ENCODE measurements around the gene TGIF2. TPM values are rescaled to one million over a fixed set of nuclear protein-coding genes. Genes with fewer than 3 reads are reported as not detected.
"Not testable (repeated sequence)": the region's sequence is repeated elsewhere in the genome, so short reads cannot be mapped to it uniquely, and the experiment has no call there.

Gene TGIF2
- total RNA-seq, 1 donor from 2014 or later, result 33.0 TPM

DNA sequence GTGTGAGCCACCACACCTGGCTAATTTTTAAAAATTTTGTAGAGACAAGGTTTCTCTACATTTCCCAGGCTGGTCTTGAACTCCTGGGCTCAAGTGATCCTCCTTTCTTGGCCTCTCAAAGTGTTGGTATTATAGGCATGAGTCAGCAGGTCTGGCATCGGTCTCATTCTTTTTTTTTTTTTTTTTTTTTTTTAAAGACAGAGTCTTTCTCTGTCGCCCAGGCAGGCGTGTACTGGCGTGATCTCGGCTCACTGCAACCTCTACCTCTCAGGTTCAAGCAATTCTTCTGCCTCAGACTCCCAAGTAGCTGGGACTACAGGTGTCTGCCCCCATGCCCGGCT lies 35.0 kb downstream of the TGIF2 start:
- intact Hi-C loops (cut with micrococcal nuclease), result loop anchor here (5.0 kb wide), 1 partner anchor 34 kb away; no protein-coding TSS in a partner anchor

DNA sequence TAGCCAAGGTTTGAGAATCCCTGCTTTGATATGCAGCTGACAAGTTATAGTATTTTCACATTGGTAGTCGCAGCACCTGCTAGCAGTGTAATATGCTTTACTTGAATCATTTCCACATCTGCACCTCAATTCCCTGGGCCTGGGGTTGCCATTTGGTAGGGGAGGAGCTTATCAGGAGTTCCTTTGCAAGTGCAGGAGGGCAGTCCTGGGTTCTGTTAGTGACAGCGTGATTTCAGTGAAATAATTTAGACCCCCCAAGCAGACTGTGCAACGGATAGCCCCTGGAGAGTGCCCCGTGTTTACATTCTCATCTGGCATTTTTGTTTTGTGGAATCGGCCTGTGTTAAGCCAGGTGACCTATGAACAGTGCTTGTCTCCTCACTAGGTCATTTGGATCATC lies 38.2 kb downstream of the TGIF2 start:
- intact Hi-C loops (cut with micrococcal nuclease), result loop anchor here (1.0 to 2.0 kb wide), 2 partner anchors 121 to 143 kb away; no protein-coding TSS in a partner anchor

DNA sequence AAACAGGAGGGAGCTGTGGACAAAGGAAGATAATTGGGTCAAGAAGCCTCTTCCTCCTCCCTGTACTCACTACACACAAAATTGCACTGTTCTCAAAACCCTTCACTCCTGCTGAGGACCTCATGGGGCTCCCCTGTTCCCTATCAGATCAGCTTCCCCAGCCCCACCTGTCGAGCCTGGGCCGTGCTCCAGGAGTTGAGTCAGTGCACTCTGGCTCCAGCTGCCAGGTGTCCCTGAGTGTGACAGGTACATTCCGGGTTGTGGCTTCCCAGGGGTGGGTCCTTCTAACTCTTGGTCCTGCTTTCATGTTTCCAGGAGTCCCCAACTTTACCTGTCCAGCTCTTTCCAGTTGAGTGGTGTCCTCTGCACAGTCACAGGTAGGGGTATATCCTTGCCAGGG lies 40.6 kb downstream of the TGIF2 start:
- intact Hi-C loops (cut with micrococcal nuclease), result loop anchor here (2.0 kb wide), 1 partner anchor 119 kb away; no protein-coding TSS in a partner anchor

DNA sequence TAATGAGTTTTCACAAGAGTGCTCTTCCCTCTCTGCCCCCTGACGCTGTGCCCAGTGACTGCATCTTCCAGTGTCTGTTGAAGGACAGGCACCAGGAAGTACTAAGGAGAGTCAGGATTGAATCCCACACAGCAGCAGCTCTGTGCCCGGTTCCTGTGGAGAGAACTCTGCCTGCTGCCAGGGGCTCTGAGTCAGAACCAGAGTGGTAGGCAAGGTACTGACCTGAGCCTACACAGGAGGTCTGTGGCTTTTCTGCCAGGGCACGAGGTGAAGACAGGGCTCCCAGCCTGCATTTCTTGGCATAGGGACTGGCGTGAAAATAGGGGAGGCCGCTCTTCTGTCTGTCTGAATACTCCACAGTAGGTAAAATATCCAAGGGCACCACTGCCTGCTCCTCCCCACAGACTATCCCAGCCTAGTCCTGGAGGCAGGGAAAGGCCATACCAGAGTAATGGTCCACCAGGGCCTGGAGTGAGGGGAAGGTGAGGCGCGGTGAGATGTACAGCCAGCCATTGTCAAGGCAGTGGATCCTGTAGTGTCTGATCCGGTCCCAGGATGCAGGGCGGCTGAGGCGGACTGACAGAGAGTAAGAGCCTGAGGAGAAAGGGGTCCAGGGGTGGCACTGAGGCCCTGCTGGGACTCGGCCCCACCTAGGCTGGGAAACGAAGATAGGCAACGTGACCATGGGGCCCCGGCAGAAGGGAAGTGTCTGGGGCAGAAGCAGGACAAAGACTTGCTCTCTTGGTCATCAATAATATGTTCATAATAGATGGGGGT lies 41.6 kb downstream of the TGIF2 start:
- intact Hi-C loops (cut with micrococcal nuclease), result no loop called here

DNA sequence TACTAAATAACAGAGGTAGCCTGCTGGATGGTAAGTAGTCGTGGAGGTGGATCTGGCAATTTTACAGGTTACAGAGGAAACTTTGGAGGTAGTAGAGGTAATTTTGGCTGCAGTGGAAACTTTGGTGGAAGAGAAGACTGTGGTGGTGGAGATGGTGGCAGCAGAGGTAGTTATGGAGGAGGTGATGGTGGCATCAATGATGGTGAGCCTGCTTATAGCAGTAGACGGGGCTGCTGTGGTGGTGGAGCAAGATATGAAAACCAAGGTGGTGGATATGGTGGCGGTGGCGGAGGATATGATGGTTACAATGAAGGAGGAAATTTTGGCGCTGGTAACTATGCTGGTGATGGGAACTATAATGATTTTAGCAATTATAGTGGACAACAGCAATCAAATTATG lies 47.5 kb downstream of the TGIF2 start:
- intact Hi-C loops (cut with micrococcal nuclease), result no loop called here

DNA sequence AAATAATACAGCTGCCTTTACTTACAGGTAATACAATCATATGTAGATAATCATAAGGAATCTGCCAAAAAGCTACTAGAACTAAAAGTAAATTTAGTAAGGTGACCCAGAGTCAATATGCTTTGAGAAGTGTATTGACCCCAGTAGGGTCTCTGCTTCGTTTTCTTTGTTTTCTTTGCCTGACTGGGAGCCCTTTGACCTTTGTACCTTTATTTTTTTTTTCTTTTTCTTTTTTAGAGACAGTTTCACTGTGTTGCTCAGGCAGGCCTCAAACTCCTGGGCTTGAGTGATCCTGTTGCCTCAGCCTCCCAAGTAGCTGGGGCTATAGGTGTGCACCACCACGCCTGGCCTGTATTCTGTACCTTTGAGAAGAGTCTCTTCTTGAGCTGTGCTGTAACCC lies 50.0 kb downstream of the TGIF2 start:
- intact Hi-C loops (cut with micrococcal nuclease), result no loop called here

DNA sequence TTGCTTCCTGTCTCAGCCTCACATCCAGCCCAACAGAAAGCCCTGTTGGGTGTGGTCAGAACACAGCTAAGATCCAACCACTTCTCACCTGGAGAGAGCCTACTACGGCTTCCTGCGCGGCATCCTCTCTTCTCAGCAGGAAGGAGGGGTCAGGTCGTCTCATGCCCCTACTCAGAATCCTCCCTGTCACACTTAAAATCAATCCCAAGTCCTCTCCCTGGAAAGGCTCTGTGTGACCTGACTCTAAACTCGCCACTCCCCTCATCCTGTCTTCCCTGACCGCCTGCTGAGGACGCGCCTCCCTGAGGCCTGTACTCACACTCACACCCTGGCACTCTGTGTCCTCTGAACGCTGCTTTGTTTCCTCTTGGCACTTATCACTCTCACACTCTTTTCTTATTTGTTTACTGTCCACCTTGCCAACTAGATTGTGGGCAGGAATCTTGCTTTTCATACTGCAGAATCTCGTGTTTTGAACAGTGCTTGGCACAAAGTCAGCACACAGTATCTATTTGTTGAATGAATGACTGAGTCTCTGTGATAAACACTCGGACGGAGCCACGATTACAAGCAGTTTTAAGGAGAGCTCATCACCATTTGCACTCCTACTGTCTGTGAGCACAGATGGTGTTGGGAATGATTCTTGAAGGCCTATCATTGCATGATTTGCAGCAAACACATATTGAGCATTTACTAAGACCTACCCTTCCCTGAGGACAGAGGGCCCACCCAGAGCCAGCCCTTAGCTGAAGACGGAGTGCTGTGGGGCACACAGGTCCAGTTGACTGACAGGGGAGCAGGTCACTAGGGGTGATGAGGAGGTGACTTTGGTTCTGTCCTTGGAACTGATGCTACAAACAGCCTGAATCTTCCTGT lies 50.9 kb downstream of the TGIF2 start:
- intact Hi-C loops (cut with micrococcal nuclease), result no loop called here

DNA sequence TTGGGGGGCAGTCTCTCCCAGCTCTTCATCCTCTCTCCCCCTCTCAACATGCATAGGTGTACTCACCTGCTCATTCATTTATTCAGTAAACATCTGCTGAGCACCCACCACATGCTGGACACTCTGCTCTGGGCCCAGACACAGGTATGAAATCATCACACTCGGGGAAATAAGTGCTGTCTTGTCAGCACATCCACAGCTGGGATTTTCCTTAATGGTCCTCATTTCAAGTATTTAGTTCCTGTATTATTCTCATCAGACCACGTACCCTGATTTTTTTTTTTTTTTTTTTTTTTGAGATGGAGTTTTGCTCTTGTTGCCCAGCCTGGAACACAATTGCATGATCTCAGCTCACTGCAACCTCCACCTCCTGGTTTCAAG lies 51.5 kb downstream of the TGIF2 start:
- intact Hi-C loops (cut with micrococcal nuclease), result no loop called here

DNA sequence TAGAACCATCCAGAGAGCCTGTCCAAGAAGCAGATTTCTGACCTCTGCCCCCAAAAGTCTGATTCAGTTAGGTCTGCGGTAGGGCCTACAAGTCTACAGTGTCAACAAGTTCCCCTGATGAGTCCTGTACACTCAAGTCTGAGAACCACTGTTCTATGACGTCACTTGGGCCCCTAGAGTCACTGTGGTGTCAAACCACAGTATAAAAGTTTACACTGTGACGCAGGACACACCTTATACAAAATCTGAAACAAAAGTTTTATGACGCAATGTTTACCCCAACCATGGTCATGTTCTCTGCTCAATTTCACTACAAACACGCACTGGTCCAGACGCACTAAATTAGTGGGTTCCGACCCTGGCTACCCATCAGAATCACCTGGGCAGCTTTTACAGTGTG lies 54.7 kb downstream of the TGIF2 start:
- intact Hi-C loops (cut with micrococcal nuclease), result no loop called here

DNA sequence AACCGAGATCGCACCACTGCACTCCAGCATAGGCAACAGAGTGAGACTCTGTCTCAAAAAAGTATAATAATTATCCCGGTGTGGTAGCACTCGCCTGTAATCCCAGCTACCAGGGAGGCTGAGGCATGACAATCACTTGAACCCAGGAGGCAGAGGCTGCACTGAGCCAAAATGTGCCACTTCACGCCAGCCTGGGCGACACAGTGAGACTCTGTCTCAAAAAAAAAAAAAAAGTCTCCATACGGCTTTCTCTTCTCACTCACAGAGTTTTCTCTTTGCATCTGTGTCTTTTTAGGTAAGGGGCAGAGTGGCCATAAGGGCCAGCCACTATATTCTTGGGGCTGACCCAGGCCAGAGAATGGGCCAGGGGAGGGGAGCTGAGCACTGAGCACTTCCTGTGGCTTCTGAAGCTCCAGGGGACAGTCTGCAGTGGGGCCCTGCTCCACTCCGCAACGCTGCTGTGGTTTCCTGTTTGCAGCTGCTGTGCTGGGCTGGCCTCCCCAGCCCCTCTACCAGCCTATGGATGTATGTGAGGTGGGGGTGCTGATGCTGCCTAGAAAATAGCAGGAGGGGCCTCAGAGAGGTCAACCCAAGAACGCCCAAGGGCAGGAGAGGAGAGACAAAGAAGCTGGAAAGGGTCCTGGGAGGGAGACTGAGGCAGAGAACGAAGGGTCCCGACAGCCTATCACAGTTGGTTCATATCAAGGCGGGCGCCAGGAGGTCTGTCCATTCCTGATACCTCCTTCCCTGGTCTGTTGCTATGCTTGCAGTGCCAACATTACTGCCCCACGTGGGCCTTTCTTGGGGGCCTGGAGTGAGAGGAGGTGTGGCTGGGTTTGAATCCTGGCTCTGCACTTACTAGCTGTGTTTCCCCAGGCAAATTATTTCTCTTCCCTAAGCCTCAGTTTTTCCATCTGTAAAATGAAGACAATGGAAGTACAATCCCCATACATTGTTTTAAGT lies 56.6 kb downstream of the TGIF2 start:
- intact Hi-C loops (cut with micrococcal nuclease), result loop anchor here (2.0 kb wide), 1 partner anchor 15 kb away; no protein-coding TSS in a partner anchor

DNA sequence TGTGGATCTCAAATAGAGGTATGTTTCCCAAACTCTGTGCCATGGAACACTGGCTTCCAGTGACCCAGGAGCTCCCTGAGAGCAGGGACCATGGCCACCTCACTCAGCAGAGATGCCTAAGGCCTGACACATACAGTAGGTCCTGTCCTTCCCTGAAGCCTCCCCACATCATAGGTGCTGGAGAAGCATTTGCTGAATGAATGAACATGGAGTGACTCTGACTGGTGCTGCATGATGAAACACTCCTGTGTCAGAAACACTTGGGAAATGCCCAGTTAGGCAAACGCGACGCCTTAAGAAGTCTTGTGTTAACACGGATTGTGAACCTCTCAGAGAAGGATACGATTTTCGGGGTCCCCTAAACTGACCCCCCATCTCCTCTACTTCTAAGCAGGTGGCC lies 58.2 kb downstream of the TGIF2 start:
- intact Hi-C loops (cut with micrococcal nuclease), result loop anchor here (2.0 kb wide), 1 partner anchor 13 kb away; no protein-coding TSS in a partner anchor

DNA sequence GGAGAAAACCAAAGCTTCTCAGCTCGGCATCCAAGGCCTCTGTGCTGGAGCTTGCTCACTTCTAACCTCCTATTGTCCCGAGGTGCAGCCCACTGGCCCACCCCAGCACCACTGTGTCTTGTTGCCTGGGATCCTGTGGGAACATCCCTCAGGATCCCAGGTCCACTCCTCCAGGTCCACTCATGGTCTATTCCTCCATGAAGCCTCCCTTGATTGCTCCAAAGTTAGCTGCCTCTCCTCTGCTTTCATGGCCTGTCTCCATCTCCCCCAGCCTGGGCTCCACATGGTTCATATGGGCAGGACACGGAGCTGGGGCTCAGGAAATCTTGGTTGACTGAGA lies 58.7 kb downstream of the TGIF2 start:
- intact Hi-C loops (cut with micrococcal nuclease), result no loop called here

DNA sequence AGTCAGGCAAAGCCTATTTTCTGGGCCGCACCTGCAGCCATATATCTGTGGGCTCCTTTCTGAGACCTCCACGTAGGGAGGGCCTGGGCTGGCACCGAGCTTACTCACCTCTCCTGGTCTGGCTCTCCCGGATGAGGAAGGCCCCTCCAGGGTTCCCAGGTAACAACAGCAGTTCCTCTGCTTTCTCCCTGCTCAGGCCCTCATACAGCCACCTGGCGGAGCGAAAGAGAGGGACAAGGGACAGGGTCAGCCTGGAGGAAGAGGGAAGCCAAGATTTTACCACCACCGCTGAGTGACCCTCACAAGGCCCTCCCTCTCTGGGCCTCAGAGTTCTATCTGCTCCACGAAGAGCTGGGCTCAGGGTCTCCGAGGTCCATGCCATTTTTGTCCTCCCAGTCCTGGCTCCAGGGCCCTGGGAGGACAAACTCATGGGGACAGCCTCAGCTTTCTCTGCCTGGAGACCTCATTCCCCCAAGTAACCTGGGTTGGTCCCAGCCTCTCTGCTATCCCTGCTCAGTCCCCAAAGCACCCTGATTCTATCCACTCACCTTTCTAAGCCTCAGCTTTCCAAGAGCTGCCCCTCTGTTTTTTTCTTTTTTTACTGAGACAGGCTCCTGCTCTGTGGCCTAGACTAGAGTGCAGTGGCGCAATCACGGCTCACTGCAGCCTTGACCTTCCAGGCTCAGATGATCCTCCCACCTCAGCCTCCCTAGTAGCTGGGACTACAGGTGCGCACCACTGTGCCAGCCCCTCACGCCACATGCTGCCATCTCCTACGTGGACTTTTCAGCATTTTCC lies 59.3 kb downstream of the TGIF2 start:
- intact Hi-C loops (cut with micrococcal nuclease), result no loop called here

DNA sequence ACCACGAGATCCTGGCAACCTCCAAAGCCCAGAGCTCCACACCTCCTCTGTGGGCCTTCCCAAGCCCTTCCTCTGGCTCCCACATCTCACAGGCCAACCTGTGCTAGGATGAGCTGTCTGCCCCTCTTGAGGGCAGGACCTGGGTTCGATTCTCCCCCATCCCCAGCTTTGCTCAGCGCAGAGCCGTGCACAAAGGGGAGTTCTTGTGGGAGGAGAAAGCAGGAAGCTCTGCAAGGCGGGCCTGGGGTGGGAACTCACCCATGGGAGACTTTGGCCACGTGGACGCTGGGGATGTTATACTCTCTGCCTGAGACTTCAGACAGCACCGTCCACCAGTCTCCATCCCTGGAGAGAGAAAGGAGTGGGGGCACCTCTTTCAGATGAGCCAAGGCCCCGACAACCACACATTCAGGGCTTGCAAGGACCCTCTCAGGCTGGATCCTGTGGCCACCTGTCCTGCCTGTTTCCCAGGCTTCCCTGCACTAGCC lies 59.9 kb downstream of the TGIF2 start:
- intact Hi-C loops (cut with micrococcal nuclease), result no loop called here

DNA sequence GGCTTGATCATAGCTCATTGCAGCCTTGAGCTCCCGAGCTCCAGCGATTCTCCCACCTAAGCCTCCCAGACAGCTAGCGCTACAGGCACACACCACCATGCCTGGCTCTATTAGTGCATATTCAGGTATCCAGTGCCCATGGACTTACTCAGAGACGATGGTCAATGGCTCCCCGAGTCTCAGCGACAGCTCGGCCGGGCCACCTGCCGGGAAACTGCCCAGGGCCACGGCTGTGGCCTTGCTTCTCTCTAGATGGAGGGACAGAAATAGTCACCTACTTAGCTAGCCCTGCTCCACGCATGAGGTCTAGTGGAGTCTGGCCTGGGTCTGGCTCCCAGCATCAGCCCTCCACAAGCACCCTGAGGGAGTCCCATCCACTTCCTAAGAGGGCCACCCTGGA lies 60.9 kb downstream of the TGIF2 start:
- intact Hi-C loops (cut with micrococcal nuclease), result no loop called here

DNA sequence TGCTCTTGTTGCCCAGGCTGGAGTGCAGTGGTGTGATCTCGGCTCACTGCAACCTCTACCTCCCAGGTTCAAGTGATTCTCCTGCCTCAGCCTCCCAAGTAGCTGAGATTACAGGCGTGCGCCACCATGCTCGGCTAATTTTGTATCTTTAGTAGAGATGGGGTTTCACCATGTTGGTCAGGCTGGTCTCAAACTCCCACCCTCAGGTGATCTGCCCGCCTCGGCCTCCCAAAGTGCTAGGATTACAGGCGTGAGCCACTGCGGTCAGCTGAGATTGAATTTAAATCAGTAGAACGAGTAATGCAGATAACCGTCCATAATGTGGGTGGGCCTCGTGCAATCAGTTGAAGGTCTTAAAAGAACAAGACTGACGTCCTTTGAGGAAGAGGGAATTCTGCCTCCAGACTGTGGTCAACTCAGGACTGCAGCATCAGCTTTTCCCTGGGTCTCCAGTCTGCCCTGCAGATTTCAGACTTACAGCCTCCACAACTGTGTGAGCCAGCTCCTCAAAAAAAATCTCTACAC lies 65.5 kb downstream of the TGIF2 start:
- intact Hi-C loops (cut with micrococcal nuclease), result not testable (repeated sequence)

DNA sequence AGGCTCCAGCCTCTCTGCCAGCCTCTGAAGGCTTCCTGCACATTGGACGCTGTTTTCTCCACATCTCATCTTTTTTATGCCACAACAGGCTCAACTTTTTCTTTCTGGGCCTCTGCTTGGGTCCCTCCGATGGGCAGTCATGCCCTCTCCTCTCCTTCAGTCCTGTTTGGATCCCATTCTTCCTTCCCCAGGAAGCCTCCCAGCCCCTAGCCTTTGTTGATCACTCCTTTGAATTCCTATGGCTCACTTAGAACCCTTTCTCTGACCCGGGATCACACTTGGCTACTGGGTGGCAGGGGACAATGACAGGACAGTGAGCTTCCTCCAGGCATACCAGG lies 68.1 kb downstream of the TGIF2 start:
- intact Hi-C loops (cut with micrococcal nuclease), result loop anchor here (5.0 to 10.0 kb wide), 2 partner anchors 34 to 67 kb away; partner anchors contain the start of genes RAB5IF and TGIF2

DNA sequence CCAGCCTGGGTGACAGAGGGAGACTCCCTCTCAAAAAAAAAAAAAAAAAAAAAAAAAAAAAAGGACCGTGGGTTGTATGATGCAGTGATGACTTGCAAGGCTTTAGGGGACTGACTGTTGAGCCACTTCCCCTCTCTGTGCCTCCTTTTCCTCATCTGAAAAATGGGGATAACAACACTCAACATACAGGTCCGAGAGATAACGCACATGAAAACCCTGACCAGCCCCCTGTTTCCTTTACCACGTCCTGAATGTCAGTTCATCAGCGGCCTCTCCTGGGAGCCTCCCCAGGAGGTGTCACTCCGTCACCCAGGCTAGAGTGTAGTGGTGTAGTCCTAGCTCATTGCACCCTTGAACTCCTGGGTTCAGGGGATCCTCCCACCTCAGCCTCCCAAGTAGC lies 68.7 kb downstream of the TGIF2 start:
- intact Hi-C loops (cut with micrococcal nuclease), result loop anchor here (5.0 to 10.0 kb wide), 2 partner anchors 35 to 67 kb away; partner anchors contain the start of genes RAB5IF and TGIF2

All from T-helper 2 cell treated with Interferon-gamma antibody and Interleukin-4, amounts not matched to agents 100 ng/mL and 5 ng/mL, for 36 hours (primary cell).